GM19035 (cell line): ENCODE data around the gene ANP32B.
"Not testable (repeated sequence)": the region's sequence is repeated elsewhere in the genome, so short reads cannot be mapped to it uniquely, and the experiment has no call there.

Source experiments
- ATAC-seq: cut with Tn5 transposase; IDR thresholded peaks from one replicate; pipeline ENCODE4 v1.9.1; 2021; ENCODE audit not compliant: unreplicated experiment

Gene ANP32B

DNA sequence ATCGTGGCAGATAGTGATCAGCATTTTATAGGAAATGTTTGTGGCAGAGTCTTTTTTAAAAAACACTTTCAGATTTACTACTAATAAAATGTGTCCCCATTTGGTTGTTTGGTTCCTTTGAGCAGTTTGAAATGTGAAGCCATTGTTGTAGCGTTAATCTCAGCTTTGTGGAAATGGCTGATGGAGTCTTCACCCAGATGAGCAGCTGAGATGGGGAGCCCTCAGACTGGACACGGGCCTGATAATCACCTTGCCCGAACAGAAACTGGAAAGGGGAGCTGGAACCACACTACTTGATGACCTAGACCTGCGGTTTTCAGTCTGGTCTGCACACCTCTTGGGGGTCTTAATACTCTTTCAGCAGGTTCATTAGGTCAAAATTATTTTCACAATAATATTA lies 20.6 kb upstream of the ANP32B start:
- ATAC-seq: no peak

DNA sequence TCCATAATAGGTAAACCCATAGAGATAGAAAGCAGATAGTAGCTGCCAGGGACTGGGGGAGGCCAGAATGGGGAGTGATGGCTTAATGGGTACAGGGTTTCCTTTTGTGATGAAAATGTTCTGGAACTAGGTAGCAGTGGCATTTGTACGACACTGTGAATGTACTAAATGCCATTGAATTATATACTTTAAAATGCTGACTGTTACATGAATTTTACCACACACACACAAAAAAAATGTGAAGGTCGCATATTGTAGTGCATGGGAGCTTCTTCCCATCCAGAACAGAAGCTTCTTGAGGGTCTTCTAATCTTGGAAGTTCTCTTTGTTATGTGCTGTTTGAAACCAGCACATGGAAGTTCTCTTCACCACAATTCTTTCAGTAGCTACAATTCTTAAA lies 19.9 kb upstream of the ANP32B start:
- ATAC-seq: no peak

DNA sequence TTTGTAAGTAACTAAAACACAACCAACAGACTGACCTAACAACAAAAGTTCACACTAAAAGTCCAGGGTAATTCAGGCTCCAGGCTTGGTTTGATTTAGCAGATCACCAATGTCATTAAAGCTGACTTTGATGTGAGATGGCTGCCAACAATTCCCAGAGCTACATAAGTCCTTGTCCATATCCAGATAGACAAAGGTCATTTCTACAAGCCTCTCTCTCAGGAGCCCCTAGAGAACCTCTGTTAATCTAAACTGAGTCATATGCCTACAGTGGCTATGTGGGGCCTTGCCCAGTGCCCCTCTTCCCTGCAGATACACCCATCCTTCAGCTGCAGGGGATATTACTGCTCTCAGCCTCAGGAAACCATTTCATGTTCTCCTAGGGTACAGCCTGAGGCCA lies 18.2 kb upstream of the ANP32B start:
- no peak for ATAC-seq

DNA sequence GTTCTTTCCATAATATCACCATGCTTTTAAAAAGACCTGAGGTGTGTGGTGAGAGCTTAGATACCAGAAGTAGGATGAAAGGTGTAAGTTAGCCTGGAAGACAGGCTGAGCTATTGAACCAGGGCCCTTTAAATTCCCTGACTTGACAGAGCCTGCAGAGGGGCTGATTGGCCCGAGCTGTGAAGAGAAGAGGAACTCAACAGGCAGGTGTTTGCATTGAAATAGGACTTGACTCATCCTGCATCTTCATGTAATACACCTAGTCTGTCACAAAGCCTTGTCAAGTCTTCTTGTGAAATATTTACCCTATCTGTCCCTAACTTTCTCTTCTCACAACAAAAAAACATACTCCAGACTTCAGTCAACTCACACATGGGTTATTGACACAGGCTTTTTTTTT lies 16.6 kb upstream of the ANP32B start:
- no peak for ATAC-seq

DNA sequence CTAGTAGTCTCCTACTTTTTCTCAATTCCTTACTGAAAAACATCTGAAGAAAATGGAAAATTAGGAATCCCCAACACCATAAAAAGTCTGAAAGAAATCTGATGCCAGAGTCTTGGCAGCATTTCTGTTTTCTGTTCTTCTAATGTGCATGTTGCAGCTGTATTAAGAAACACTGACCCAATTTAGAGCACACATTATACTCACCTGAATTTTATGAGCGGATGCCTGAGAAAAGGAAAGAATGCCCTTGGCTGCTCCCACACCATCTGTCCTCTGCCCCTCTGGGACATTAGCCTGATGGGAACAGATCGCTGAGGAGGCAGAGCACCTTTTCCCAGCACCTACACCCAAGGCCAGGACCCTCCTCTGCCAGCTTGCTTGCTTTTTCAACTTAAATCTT lies 14.1 kb upstream of the ANP32B start:
- ATAC-seq: no peak

DNA sequence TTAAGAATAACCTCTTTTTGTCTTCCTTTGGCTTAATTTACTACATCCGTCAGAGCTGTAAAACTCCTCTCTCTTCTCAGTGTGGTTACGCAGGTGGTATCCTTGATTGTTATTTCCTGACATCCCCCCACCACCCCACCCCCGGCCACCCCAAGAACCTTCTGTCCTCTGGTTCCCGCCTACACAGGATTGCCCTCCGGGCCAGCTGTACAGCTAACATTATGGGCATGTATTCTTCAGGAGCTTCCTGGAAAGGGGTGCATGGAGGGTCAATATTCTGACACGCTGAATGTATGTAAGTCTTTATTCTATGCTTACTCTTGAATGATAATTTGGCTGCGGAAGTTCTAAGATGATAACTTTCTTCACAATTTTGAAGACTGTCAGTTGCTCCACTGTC lies 13.0 kb upstream of the ANP32B start:
- ATAC-seq: no peak

DNA sequence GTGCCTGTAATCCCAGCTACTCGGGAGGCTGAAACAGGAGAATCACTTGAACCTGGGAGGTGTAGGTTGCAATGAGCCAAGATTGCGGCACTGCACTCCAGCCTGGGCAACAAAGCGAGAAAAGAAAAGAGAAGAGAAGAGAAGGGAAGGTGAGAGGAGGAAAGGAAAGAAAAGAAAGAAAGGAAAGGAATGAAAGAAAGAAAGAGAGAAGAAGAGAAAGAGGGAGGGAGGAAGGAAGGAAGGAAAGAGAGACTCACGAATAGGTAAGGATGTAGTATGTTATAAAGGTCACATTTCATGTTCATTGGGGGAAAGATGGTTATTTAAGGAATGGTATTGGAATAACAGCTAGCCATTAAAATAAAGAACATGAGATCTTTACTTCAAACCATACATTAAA lies 10.4 kb upstream of the ANP32B start:
- no peak for ATAC-seq

DNA sequence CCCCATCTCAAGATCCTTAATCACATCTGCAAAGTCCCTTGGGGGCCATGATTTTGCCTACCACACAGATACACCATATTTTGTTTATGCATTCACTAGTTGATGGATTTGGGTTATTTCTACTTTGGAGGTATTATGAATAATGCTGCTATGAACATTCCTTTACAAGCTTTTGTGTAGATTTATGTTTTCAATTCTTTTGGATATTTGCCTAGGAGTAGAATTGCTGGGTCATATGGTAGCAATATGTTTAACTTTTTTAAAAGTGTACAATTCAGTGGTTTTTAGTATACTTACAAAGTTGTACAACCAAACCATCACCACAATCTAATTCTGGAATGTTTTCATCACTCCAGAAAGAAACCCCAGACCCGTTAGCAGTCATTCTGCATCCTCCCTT lies 7.8 kb upstream of the ANP32B start:
- no peak for ATAC-seq

DNA sequence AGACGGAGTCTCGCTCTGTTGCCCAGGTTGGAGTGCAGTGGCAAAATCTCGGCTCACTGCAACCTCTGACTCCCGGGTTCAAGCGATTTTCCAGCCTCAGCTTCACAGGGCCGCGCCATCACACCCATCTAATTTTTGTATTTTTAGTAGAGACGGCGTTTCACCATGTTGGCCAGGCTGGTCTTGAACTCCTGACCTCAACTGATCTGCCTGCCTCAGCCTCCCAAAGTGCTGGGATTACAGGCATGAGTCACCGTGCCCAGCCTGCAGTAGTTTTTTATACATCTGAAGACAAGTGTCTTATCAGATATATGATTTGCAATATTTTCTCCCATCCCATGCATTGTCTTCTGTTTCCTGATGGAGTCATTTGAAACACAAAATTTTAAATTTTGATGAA lies 6.5 kb upstream of the ANP32B start:
- ATAC-seq: not testable (repeated sequence)

DNA sequence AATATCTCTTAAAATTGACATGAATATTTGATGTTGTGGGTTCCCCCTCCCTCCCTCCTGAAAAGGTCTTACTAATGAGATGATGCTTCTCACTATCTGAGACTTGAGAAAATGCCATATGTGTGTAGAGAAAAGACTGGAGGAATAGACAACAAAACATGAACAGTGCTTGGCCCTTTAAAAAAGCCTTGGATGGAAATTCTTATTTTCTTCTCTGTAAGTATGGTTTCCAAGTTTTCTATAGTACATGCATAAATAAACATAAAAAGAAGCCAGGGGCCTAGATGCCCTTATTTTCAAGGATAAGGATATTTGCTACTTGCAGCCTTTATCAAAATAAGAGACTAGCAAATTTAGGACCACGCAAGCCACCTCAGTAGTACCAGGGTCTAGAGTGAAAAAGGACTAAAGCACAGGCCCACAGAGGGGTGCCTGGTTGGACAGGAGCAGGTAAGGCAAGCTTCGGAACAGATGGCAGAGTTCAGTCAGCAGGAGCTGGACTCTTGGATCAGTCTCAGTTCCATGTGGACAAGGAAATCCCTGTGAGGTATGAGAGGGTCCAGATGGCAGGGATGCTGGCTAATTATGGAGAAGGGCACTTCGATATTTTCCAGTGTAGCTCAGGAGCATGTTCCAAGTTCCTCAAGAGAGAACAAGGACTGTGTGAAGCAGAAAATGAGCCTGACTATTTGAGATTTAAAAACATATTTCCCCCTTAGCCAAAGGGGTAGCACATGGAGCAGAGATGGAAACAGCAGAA lies 4.6 kb upstream of the ANP32B start:
- no peak for ATAC-seq

DNA sequence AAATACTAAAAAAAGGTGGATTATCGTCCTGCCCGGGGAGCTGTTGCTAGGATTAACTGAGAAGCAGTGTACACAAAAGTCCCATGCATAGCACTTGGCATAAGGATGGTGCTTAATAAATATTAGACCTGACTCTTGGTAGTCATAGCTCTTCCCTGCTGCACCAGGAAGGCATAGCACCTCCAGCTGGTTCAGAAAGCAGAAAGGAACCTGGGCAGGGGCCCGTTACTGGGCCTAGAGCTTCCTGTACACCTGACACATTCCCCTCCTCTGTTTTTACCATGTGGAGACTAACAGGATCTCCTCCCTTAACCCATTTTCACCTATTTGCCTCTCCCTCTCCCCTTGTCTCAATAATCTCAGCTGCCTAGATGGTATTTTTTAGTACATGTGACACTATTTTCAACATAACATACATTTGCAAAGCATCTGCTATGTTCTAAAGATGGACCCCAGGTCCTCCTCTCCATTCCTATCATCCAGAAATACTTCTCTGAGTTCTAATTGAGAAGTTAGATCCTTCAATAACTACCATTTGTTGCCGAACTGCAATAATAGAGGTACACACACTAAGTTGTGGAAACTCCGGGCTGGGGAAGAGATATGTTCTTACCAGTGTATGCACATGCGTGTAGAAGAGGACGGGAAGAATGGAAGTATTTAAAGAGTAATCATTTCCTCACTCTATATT lies 3.2 kb upstream of the ANP32B start:
- no peak for ATAC-seq

DNA sequence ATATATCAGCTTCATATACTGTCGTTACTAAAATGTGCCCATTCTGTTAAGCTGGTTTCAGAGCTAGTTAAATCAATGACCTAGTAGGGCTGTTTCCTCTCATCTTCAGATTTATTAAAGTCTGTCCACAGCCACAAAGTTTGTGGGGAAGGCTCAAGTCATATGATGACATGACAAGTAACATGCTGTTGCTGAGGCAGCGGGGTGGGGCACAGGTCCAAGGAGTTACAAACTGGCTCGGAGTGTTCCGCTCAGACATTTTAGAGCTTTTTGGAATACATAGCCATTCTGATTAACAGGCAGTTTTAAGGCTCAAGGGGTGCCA lies 2.7 kb upstream of the ANP32B start:
- ATAC-seq: no peak

DNA sequence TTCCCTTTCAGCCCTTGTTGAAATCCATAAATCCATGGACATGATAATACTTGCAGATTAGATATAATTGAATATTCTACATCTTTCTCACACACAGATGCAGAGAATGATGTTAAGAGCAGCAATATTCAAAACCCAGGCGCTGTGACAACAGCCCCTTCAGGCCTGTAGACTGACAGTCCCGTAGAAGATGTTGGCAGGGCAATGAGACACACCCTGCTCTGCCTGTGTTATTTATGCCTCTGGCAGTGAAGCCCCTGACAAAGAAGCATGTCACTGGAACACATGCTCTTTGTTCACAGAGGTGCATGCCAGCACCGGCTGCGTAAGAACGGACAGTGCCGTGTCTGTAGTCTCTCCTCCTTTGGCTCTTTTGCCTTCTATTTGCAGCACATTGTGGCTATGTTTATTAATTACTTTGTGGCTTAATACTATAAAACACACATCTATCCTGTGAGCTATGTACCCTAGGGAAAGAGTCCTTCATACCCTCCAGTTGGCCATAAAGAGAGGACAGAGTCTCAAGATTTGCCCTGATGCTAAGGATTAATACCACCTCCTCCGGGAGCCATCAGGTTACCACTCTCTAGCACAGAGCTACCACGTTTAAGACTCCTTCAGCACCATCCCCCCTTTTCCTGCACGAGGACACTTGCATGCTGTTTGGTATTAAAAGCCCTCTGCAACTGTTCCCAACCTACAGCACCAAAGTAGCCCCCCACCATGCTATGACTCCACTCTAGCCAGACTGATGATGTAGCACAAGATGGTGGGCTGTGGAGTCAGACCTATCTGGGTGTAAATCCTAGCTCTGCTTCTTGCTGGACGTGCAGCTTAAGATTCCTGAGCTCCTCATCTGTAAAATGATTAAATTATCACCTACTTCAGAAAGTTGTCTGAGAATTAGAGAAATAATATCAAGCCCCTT lies 2.0 kb upstream of the ANP32B start:
- ATAC-seq: no peak

DNA sequence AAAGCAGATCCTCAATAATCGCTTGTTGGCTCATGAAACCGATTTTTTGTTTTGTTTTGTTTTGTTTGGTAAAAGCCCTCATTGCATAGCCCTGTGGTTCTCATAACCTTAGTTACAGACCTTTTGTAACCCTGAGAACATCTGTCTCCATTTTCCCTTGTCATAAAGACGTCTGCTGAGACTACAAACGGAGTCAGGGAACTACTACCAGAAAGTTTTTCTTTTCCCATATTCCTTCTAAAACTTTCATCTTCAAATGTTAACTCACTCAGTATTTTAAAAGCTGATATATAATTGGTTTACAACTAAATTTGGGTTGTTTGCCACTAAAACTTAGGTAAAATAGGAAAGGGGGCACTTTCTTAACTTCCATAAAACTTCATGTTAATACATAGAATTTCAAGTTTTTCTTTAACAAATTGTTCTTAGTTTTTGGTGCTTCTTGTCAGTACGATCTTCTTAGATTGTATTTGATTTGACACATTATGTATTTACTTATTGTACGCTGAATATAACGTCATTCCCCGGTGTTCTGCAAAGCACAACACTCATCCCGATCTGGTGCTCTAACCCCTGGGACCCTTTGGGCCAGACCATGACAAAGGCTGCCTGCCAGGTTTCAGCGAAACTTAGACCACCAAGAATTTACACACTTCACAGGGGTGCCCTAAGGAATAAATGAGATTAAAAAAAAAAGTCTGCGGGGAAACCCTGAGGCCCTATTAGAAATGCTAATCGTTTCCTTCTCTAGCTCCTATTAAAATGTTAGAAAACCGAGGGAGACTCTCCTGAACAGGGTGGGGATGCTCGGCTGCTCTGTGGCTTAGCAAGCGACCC lies 1.1 kb upstream of the ANP32B start:
- ATAC-seq: no peak

DNA sequence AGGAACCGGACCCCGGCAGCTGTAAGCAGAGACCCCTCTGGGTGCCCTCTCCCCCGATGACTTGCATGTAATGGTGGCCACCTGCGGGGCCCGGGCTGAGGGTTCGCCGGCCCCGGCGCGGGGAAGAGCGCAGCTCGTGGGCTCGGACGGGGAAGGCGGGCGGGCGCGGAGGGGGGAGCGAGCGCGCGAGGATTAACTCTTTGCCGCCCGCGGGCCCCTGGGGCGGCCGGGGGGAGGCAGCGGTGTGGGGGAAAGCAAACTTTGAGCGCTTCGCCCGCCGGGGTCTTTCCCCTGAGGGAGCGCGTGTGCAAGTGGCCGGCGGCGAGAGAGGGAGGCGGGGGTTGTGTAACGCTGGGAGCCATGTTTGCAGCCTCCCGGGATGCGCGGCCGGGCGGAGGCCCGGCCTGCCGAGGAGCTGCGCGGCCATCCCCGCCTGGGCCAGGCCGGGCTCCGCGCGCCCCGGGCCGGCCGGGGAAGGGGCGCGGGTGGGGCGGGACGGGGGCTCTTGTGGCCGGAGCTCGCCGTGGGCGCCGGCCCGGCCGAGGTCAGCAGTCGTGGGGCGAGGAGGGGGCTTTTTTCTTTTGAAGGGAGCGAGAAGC lies 547 bp downstream of the ANP32B start:
- peak; percentile 15 for ATAC-seq

DNA sequence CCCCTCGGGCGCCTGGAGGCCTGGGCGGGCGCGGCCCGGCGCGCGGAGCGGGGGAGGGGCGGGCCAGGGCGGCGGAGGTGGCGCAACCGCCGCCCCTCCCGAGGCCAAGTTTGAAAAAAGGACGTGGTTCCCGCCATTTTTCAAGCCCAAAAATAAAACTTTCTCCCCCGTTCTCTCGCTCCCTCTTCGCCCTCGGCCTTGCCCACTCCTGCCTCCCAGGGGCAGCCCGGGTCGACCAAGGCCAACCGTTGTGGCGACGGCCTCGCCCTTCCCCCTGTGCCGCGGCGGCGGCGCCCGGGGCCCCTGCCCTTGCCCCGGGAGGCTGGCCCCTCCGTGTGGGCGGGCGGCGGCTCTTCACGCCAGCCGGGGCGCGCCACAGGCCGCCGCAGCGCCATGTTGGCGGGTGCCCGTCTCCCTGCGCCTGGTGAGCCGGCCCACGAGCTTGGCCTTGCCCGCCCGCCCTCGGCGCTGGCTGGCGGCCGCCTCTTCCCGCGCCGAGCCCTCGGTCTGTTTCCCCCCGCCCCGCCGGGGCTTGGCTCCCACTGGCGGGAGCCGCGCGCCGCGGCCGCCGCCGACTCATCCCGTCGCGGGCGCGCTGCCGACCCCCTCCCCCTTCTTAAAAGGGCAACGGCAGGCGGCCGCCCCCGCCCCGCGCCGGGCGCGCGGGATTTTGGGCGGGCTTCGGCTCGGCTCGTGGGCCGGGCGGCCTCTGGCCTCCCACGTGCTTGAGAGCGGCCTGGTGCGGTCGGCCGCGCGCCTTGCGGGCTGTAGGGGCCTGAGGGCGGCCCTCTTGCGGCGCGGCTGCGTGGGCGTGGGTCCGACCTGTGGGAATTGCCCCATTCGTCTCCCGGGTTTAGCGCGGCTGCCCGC lies 1.3 kb downstream of the ANP32B start:
- ATAC-seq: peak; percentile 28

DNA sequence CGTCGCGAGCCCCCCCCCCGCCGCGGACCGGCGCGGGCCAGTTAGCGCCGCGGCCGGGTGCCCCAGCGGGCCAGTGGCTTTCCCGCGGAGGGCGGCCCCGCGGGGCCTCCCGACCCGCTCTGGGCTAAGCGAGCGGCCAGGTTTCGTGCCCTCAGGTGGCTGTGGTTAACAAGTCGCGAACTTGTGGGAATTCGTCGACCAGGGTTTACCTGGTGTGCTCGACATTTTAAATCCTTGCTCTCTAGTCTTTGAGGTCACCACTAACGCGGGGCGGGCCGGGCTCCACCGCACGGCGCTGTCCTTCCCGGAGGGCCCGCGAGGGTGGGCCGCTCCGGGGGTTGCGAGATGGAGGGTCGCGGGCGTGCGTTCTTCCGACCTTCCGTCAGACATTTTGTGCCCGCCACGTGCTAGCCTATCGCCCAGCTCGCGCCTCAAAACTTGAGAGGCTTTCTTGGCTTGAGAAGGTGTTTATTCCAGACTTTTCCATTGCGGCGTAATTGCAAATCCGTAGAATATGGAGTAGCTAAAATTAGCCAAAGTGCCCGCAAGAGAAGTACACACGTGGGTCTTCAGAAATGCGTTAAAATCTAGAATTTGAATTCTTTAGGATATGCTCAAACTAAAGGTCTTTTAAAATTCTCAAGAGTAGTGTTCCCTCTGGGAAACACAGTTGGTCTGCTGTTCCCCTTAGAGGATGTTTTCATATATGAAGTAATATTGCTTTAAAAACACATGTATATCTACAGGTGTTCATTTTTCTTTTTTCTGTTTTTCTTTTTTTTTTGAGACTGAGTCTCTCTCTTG lies 2.1 kb downstream of the ANP32B start:
- no peak for ATAC-seq

DNA sequence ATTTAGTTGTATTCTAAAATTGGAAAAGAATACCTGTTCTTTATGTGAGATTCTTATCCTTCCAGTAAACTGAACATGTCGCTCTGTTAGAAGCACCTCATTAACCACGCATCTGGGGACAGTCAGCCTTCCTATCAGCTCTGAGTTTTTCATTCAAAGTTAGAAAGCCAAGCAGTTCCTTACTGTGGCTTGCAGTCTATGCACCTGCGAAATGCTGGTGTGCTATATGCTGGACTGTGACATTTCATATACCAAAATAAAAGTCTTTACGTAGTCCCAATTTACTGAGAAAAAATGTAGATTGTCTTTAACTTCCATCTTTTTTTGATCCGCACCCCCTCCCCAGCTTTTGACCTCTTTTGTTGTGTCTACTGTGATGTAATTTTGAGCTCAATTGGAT lies 4.3 kb downstream of the ANP32B start:
- ATAC-seq: no peak

DNA sequence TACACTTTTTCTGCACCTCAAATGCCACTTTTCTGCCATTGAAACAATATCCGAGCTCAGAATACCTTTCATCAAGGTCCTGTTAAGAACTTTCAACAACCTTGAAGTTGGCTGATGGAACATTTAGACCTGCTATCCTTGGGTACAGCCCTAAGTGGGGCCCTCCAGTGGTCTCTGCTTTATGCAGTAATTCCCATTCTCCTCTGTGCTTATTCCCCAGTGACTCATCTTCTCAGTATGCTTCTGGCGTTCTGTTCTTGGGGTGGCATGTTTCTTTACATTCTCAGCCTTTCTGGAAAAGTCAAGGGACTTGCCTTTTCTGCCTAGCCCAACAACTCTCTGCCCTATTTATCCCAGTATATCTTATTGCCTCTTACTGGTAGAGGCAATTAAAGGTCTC lies 7.1 kb downstream of the ANP32B start:
- no peak for ATAC-seq
